ENCODE measurements around the gene FKBP5. TPM values are rescaled to one million over a fixed set of nuclear protein-coding genes. Genes with fewer than 3 reads are reported as not detected.

Gene FKBP5
- total RNA-seq, 4 donors from 2014 or later: 247 to 296 (median 275) TPM

GRCh38 chr6:35669451-35670045 is 19.2 kb downstream of the FKBP5 start:
- H3K4me3 ChIP-seq: peak overlapping the region in 1 of 4 donors; percentile 8
- H3K27me3 ChIP-seq: no peaks in the 10 kb centered on the region
- DNase-seq: no peak
- peaks cover 0 to 25% (median 0%) of the 10 kb centered on the region in 3 donors for H3K36me3 ChIP-seq
- no peak overlapping the region for H3K27ac ChIP-seq
- H3K9me3 ChIP-seq: no peaks in the 10 kb centered on the region
- H3K4me1 ChIP-seq: peaks cover 0 to 22% (median 11%) of the 10 kb centered on the region in 4 donors
- TF ChIP-seq, protein P1, sequence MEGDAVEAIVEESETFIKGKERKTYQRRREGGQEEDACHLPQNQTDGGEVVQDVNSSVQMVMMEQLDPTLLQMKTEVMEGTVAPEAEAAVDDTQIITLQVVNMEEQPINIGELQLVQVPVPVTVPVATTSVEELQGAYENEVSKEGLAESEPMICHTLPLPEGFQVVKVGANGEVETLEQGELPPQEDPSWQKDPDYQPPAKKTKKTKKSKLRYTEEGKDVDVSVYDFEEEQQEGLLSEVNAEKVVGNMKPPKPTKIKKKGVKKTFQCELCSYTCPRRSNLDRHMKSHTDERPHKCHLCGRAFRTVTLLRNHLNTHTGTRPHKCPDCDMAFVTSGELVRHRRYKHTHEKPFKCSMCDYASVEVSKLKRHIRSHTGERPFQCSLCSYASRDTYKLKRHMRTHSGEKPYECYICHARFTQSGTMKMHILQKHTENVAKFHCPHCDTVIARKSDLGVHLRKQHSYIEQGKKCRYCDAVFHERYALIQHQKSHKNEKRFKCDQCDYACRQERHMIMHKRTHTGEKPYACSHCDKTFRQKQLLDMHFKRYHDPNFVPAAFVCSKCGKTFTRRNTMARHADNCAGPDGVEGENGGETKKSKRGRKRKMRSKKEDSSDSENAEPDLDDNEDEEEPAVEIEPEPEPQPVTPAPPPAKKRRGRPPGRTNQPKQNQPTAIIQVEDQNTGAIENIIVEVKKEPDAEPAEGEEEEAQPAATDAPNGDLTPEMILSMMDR (IDR thresholded peaks at IDR 0.05): no peak
- TF ChIP-seq POLR2A (IDR thresholded peaks at IDR 0.05): no peak

DNA sequence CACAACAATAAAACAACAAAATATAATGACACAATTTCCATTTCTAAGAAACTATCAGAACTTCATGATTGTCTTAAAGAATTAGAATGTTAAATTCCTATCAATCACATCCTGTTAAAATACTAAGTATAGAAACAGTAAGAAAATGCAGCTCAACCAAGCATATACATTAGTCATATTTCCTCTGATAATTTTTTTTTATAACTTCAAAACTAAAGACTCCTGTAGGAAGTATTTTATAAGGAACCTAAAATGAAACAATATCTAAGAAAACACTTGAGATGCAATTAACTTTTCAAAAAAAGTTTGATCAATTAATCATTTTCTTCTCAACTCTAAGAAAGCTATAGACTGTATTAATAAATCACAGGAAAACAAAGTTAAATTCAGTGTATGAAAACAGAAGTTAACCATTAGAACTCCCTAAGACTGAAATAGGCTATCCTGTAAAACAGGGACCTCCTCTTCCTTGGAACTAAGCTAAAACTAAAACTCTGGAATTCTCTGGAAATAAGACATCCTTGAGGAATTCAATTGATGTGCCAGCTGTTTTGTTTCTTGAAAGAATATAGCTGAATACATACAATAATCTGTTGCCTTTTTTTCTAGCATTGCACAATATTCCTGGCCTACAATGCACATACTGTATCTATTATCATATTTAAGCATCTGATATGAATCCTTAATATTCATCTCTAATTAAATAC is 19.8 kb downstream of the FKBP5 start:
- no peak for DNase-seq
- Histone ChIP-seq H3K9me3 (no peaks in the 10 kb centered on the region), H3K4me1 (peaks cover 0 to 29% (median 14%) of the 10 kb centered on the region in 4 donors), H3K4me3 (peak overlapping the region in 1 of 4 donors; percentile 8), H3K27ac (no peak overlapping the region), H3K27me3 (no peaks in the 10 kb centered on the region), H3K36me3 (peaks cover 0 to 25% (median 0%) of the 10 kb centered on the region in 3 donors)
- TF ChIP-seq, protein P1 (IDR thresholded peaks at IDR 0.05): no peak
- no peak for TF ChIP-seq POLR2A (IDR thresholded peaks at IDR 0.05)

DNA sequence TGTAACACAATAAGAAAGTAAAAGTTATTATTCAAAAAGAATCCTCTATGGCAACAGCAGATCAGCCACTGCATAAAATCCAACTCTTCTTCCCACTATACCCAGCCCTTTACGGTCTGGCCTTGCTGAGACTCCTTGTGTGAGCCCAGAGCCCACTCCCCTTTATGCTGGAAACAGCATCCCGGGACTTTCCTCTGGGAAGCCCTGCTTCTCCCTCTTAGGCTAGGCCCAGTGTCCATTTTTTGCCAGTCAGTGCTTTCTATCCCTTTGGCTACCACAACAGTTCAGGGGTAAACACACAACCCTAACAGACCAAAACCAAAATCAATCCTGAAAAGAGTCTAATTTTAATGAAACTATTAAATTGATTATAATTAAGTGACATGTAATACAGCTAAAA is 20.6 kb downstream of the FKBP5 start:
- Histone ChIP-seq H3K36me3 (peaks cover 0 to 25% (median 0%) of the 10 kb centered on the region in 3 donors), H3K27ac (no peak overlapping the region), H3K4me3 (no peak overlapping the region), H3K4me1 (peaks cover 0 to 33% (median 16%) of the 10 kb centered on the region in 4 donors), H3K9me3 (no peaks in the 10 kb centered on the region), H3K27me3 (no peaks in the 10 kb centered on the region)
- TF ChIP-seq, protein P1 (IDR thresholded peaks at IDR 0.05): no peak
- TF ChIP-seq POLR2A (IDR thresholded peaks at IDR 0.05): no peak
- no peak for DNase-seq

DNA sequence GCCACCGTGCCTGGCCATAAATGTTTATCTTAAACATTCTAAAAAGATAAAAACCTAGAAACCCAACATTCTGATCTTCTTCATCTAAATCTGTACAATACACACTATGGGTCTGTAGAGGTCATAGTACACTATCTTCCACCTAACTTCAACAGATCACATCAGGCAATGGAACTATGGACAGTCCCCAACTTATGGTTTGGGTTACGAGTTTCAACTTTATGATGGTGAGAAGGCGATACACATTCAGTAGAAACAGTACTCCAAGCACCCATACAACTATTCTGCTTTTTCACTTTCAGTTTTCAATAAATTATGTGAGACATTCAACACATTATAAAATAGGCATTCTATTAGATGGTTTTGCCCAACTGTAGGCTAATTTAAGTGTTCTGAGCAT is 23.1 kb downstream of the FKBP5 start:
- no peaks in the 10 kb centered on the region for H3K27me3 ChIP-seq
- DNase-seq: no peak
- no peaks in the 10 kb centered on the region for H3K9me3 ChIP-seq
- H3K27ac ChIP-seq: no peak overlapping the region
- no peak overlapping the region for H3K4me3 ChIP-seq
- H3K36me3 ChIP-seq: peaks cover 0 to 15% (median 0%) of the 10 kb centered on the region in 3 donors
- H3K4me1 ChIP-seq: peaks cover 0 to 38% (median 18%) of the 10 kb centered on the region in 4 donors
- no peak for TF ChIP-seq POLR2A (IDR thresholded peaks at IDR 0.05)
- TF ChIP-seq, protein P1 (IDR thresholded peaks at IDR 0.05): no peak

- Histone ChIP-seq H3K27ac (no peak overlapping the region), H3K4me3 (no peak overlapping the region), H3K9me3 (no peaks in the 10 kb centered on the region), H3K36me3 (peaks cover 0 to 15% (median 0%) of the 10 kb centered on the region in 3 donors), H3K27me3 (no peaks in the 10 kb centered on the region), H3K4me1 (peaks cover 0 to 38% (median 17%) of the 10 kb centered on the region in 4 donors)
- no peak for DNase-seq
- TF ChIP-seq, protein P1 (IDR thresholded peaks at IDR 0.05): no peak
- no peak for TF ChIP-seq POLR2A (IDR thresholded peaks at IDR 0.05)
These were observed 23.8 kb downstream of the FKBP5 start for GRCh38 chr6:35664945-35665344.
